ENCODE data around the gene SIPA1L3.
A peak's percentile ranks its signal among the peaks of the same experiment; 100 is the strongest.
"Not testable (repeated sequence)": the region's sequence is repeated elsewhere in the genome, so short reads cannot be mapped to it uniquely, and the experiment has no call there.

Gene SIPA1L3

DNA sequence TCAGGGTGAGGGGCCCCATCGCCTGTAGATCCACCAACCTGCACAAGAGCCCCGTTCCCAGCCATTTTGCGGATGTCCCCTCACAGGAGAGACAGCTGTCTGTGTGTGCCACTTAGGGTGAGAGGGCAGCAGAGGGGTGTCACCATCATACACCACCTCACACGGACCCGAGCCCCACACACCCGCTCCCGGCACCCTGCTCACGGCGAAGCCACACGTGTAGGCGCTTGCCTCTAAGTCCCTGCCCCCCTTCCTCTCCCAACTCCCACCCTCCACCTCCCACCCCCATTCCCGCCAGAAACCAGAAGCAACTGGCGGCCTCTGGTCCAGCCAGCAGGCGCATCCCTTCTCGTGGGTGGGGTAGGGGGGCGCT, 321.0 kb downstream of the SIPA1L3 start:
- TF ChIP-seq YY1 (IDR thresholded peaks at IDR 0.05; ENCODE audit: insufficient read depth, insufficient read length) (no peak), SUZ12 (IDR thresholded peaks at IDR 0.05; ENCODE audit: extremely low read depth, insufficient read depth, insufficient read length) (no peak), ZNF274 (IDR thresholded peaks at IDR 0.05; ENCODE audit: low read depth, low read length) (no peak)
- H3K9me3 ChIP-seq (ENCODE audit: insufficient read depth, low read length) = no peaks in the 10 kb centered on the region
- peak overlapping the region; percentile 64 for H3K9ac ChIP-seq (ENCODE audit: insufficient read length, low read depth)
- H3K27me3 ChIP-seq (ENCODE audit: insufficient read depth, insufficient read length) = peaks cover 27% of the 10 kb centered on the region
- H3K4me3 ChIP-seq (ENCODE audit: insufficient read length, low read depth) = peak overlapping the region; percentile 15
- H3K4me1 ChIP-seq (ENCODE audit: insufficient read depth, insufficient read length) = peaks cover 10% of the 10 kb centered on the region
- H3K36me3 ChIP-seq (ENCODE audit: insufficient read depth, insufficient read length, low read length) = no peaks in the 10 kb centered on the region
- DNase-seq (ENCODE audit: low read depth, low spot score) = no peak

DNA sequence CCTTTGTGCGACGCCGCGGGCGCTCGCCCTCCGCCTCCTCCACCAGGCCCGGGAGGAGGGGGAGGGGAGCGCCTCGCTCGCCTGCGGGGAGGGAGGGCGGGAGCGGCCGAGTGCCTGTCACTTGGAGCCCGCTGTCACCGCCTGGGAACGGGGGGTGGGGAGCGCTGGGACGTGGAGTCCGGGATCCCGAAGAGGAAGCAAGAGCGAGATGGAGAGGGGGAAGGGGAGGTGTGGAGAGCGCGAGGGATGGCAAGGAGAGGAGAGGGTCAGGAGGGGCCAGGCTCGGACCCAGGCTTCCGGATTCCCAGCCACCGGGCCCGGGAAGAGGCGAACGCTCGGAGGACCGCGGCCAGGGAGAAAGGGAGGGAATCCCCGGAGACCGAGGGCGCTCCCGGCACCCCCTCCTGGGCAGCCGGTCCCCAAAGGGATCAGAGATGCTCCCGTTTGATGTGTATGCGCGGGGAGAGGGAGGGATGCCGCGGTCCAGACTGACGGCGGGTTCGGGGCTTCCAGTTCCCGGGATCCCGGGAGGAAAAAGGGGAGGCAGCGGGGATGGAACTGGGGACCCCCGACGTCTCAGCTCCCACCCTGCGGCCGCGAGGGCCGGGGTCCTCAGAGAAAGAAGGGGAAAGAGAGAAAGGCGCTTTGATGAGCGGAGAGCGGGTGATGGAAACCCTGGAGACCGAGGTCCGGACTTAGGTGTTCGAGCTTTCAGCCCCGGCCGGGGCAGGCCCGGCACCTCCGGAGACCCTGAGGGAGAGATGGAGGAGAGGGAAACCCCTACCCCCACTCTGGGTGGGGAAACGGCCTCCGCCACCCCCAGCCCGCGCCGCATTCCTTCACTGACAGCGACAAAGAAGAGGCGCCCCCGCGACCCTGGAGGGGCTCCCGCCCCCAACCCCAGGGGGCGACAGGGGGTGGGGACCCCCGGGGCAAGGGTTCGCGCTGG, 321.8 kb downstream of the SIPA1L3 start:
- no peak for TF ChIP-seq ZNF274 (IDR thresholded peaks at IDR 0.05; ENCODE audit: low read depth, low read length)
- TF ChIP-seq SUZ12 (IDR thresholded peaks at IDR 0.05; ENCODE audit: extremely low read depth, insufficient read depth, insufficient read length) = no peak
- no peak for TF ChIP-seq YY1 (IDR thresholded peaks at IDR 0.05; ENCODE audit: insufficient read depth, insufficient read length)
- no peak for DNase-seq (ENCODE audit: low read depth, low spot score)
- H3K9ac ChIP-seq (ENCODE audit: insufficient read length, low read depth) = peak overlapping the region; percentile 56
- H3K4me3 ChIP-seq (ENCODE audit: insufficient read length, low read depth) = peak overlapping the region; percentile 40
- no peaks in the 10 kb centered on the region for H3K9me3 ChIP-seq (ENCODE audit: insufficient read depth, low read length)
- H3K4me1 ChIP-seq (ENCODE audit: insufficient read depth, insufficient read length) = peaks cover 10% of the 10 kb centered on the region
- H3K27me3 ChIP-seq (ENCODE audit: insufficient read depth, insufficient read length) = peaks cover 27% of the 10 kb centered on the region
- H3K36me3 ChIP-seq (ENCODE audit: insufficient read depth, insufficient read length, low read length) = no peaks in the 10 kb centered on the region

DNA sequence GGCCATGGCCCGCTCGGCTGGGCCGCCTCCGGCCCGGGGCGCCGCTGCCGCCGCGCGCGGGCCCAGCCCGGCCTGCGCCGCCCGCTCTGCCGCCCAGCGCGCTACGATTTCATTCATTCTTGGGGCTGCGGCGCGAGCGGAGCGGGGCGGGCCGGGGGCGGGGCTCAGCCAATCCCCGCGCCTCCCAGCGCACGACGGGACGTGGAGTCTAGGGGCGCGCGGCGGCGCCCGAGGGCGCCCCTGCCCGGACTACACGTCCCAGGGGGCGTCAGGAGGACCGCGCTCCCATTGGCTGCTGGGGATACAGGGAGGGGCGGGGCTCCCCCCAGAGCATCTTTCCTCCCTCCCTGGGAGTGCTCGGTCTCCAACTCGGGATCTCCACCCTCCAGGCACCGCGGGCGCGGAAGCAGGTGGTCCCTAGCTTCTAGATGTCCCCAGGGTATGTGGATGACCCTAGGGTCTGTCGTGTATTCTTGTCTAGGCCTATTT, 322.6 kb downstream of the SIPA1L3 start:
- peak; percentile 57 for DNase-seq (ENCODE audit: low read depth, low spot score)
- Histone ChIP-seq H3K9me3 (ENCODE audit: insufficient read depth, low read length) (no peaks in the 10 kb centered on the region), H3K4me3 (ENCODE audit: insufficient read length, low read depth) (no peak overlapping the region), H3K27me3 (ENCODE audit: insufficient read depth, insufficient read length) (peaks cover 27% of the 10 kb centered on the region), H3K4me1 (ENCODE audit: insufficient read depth, insufficient read length) (peaks cover 10% of the 10 kb centered on the region), H3K36me3 (ENCODE audit: insufficient read depth, insufficient read length, low read length) (no peaks in the 10 kb centered on the region), H3K9ac (ENCODE audit: insufficient read length, low read depth) (no peak overlapping the region)
- TF ChIP-seq YY1 (IDR thresholded peaks at IDR 0.05; ENCODE audit: insufficient read depth, insufficient read length) (no peak), ZNF274 (IDR thresholded peaks at IDR 0.05; ENCODE audit: low read depth, low read length) (no peak), SUZ12 (IDR thresholded peaks at IDR 0.05; ENCODE audit: extremely low read depth, insufficient read depth, insufficient read length) (no peak)

DNA sequence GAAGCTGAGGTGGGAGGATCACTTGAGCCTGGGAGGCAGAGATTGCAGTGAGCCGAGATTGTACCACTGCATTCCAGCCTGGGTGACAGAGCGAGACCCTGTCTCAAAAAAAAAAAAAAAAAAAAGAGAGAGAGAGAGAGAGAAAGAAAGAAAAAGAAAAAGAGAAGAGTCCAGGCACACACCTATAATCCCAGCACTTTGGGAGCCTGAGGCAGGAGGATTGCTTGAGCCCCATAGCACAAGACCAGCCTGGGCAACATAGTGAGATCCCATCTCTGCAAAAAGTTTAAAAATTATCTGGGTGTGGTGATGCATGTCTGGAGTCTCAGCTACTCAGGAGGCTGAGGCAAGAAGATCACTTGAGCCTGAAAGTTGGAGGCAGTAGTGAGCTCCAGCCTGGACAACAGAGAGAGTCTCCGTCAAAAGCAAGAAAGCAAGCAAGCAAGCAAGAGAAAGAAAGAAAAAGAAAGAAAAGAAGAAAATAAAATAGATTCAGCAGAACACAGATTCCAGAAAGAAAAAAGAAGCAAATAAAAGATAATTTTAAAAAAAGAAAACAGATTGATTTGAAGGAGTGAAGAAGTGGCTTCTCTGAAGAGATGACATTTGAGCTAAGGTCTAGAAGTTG, 323.6 kb downstream of the SIPA1L3 start:
- not testable (repeated sequence) for DNase-seq (ENCODE audit: low read depth, low spot score); H3K36me3 ChIP-seq (ENCODE audit: insufficient read depth, insufficient read length, low read length); H3K4me1 ChIP-seq (ENCODE audit: insufficient read depth, insufficient read length); H3K4me3 ChIP-seq (ENCODE audit: insufficient read length, low read depth); H3K9ac ChIP-seq (ENCODE audit: insufficient read length, low read depth); H3K9me3 ChIP-seq (ENCODE audit: insufficient read depth, low read length)
- H3K27me3 ChIP-seq (ENCODE audit: insufficient read depth, insufficient read length) = peaks cover 27% of the 10 kb centered on the region

DNA sequence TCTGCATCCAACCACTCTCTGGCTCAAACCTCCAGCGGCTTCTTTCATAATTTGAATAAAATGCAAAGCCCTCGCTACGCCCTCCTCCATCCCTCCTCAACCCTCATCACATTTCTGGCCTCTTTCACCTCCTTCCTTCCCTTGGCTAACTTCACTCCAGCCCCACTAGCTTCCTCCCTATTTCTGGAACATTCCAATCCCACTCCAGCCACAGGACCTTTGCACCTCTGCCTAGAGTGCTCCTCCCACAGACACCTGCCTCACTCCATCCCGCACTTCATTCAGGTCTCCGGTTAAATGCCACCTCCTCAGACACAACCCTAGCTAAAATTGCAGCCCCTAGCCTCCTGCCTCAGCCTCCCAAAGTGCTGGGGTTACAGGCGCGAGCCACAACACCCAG, 324.9 kb downstream of the SIPA1L3 start:
- TF ChIP-seq SUZ12 (IDR thresholded peaks at IDR 0.05; ENCODE audit: extremely low read depth, insufficient read depth, insufficient read length) (no peak), YY1 (IDR thresholded peaks at IDR 0.05; ENCODE audit: insufficient read depth, insufficient read length) (no peak), ZNF274 (IDR thresholded peaks at IDR 0.05; ENCODE audit: low read depth, low read length) (no peak)
- no peaks in the 10 kb centered on the region for H3K36me3 ChIP-seq (ENCODE audit: insufficient read depth, insufficient read length, low read length)

DNA sequence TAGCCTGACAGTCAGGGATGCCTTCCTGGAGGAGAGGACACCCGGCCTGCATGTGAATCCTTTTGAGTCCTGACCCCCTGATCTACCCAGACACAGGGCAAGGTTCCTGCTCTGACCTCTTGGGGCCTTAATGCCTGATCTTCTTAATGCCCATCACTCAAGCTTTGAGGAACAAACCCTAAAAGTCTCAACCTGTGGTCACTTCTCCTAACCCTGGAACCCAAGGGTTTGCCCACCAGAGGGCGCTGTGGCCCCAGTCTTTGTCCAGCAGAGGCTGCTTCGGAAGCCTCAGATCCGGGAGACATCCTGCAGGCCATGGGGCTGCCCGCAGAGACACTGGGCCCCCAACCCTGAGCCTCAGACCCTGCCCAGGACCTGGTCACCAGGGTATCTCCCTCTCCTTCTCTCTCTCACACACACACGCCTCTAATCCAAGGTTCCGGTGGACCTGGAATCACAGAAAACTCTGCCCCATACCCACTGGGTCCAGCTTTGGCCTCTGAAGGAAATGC, 326.8 kb downstream of the SIPA1L3 start:
- no peak for TF ChIP-seq YY1 (IDR thresholded peaks at IDR 0.05; ENCODE audit: insufficient read depth, insufficient read length)
- Histone ChIP-seq H3K36me3 (ENCODE audit: insufficient read depth, insufficient read length, low read length) (no peaks in the 10 kb centered on the region), H3K27me3 (ENCODE audit: insufficient read depth, insufficient read length) (peaks cover 21% of the 10 kb centered on the region), H3K9ac (ENCODE audit: insufficient read length, low read depth) (peak overlapping the region; percentile 51), H3K4me1 (ENCODE audit: insufficient read depth, insufficient read length) (peaks cover 4% of the 10 kb centered on the region), H3K9me3 (ENCODE audit: insufficient read depth, low read length) (no peaks in the 10 kb centered on the region), H3K4me3 (ENCODE audit: insufficient read length, low read depth) (no peak overlapping the region)
- no peak for DNase-seq (ENCODE audit: low read depth, low spot score)

More for the DNA sequence above, 324.9 kb downstream of the SIPA1L3 start:
- no peak overlapping the region for H3K4me3 ChIP-seq (ENCODE audit: insufficient read length, low read depth)
- peaks cover 27% of the 10 kb centered on the region for H3K27me3 ChIP-seq (ENCODE audit: insufficient read depth, insufficient read length)
- H3K9me3 ChIP-seq (ENCODE audit: insufficient read depth, low read length) = no peaks in the 10 kb centered on the region
- H3K9ac ChIP-seq (ENCODE audit: insufficient read length, low read depth) = no peak overlapping the region
- H3K4me1 ChIP-seq (ENCODE audit: insufficient read depth, insufficient read length) = peaks cover 8% of the 10 kb centered on the region
- DNase-seq (ENCODE audit: low read depth, low spot score) = no peak

DNA sequence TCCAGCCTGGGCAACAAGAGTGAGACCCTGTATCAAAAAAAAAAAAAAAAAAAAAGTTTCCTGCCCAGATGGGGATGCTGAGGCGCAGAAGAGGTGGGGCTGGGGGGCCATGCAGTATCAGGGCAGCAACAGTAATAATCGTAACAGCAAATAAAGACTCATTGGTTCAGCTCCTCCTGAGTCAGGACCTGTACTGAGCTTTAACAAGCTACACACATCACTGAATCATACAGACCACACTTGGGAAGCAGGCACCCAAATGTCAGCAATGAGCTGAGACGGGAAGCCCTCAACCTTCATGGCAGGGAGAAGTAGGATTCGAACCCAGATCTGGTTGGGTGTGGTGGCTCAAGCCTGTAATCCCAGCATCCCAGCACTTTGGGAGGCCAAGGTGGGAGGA, 327.6 kb downstream of the SIPA1L3 start:
- no peak overlapping the region for H3K4me3 ChIP-seq (ENCODE audit: insufficient read length, low read depth)
- H3K27me3 ChIP-seq (ENCODE audit: insufficient read depth, insufficient read length) = peaks cover 17% of the 10 kb centered on the region
- TF ChIP-seq ZNF274 (IDR thresholded peaks at IDR 0.05; ENCODE audit: low read depth, low read length) (no peak), SUZ12 (IDR thresholded peaks at IDR 0.05; ENCODE audit: extremely low read depth, insufficient read depth, insufficient read length) (no peak), YY1 (IDR thresholded peaks at IDR 0.05; ENCODE audit: insufficient read depth, insufficient read length) (no peak)
- H3K36me3 ChIP-seq (ENCODE audit: insufficient read depth, insufficient read length, low read length) = no peaks in the 10 kb centered on the region
- peaks cover 4% of the 10 kb centered on the region for H3K4me1 ChIP-seq (ENCODE audit: insufficient read depth, insufficient read length)
- H3K9me3 ChIP-seq (ENCODE audit: insufficient read depth, low read length) = no peaks in the 10 kb centered on the region
- no peak overlapping the region for H3K9ac ChIP-seq (ENCODE audit: insufficient read length, low read depth)
- no peak for DNase-seq (ENCODE audit: low read depth, low spot score)
